Measurements from ENCODE around the gene PDE2A.

PDE2A gene

GRCh38 chr11:72716290-72716689, 42.1 kb upstream of the PDE2A start:
- Histone ChIP-seq H3K9me3 (ENCODE audit: control insufficient read depth, low read depth, low read length) (no peaks in the 10 kb centered on the region), H3K36me3 (ENCODE audit: control insufficient read depth, low read depth, low read length) (no peaks in the 10 kb centered on the region), H3K4me1 (ENCODE audit: control insufficient read depth, low read depth, low read length) (no peaks in the 10 kb centered on the region), H3K4me3 (ENCODE audit: low read length) (no peak overlapping the region), H3K27me3 (ENCODE audit: control insufficient read depth, insufficient read depth, low read length) (no peaks in the 10 kb centered on the region), H3K27ac (ENCODE audit: low read length) (no peak overlapping the region), H3K9ac (ENCODE audit: low read length) (no peak overlapping the region)

DNA sequence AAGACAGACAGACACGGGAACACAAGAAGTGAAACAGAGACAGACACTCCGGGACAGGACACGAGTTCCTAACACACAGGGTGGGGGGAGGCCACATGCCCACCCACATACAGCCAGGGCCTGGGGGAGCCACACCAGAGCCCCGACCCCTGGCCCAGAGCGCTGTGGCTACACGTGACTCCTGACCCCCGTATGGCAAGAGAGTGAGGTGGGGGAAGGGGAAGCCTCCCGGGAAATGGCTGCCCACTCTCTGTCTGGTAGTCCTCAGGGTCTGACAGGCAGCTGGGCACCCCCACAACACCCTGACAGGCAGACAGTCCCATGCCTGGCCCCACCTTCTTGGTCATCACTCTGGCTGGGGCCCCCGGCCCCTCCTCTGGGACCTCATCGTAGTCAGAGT, 38.6 kb upstream of the PDE2A start:
- H3K27me3 ChIP-seq (ENCODE audit: control insufficient read depth, insufficient read depth, low read length): no peaks in the 10 kb centered on the region
- no peak overlapping the region for H3K4me3 ChIP-seq (ENCODE audit: low read length)
- H3K9me3 ChIP-seq (ENCODE audit: control insufficient read depth, low read depth, low read length): no peaks in the 10 kb centered on the region
- H3K9ac ChIP-seq (ENCODE audit: low read length): no peak overlapping the region
- H3K4me1 ChIP-seq (ENCODE audit: control insufficient read depth, low read depth, low read length): no peaks in the 10 kb centered on the region
- peaks cover 8% of the 10 kb centered on the region for H3K36me3 ChIP-seq (ENCODE audit: control insufficient read depth, low read depth, low read length)
- no peak overlapping the region for H3K27ac ChIP-seq (ENCODE audit: low read length)

DNA sequence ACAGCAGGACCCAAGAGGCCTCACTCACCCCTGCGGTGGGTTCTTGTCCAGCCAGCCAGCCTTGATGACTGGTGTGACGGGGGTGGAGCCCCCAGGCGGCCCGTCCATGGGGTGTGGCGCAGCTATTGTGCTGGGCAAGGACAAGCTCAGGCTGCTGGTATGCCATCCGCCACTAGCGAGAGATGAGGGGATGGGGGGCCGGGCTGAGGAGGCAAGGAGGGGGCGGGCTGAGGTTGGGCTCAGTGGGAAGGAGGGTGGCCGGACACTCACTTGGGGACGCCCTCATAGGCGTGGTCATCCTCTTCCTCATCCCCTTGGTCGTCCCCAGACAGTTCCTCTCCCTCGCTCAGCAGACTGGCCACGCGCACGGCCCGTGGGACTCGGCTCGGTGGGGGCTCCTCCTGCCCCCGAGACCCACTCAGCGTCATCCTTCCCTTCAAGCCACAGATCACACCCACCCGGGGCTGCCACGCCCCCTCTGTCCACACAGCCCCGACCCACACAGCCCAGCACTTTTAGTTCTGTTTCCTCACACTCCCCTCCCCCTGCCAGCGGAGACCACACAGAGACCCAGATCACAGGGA, 38.0 kb upstream of the PDE2A start:
- Histone ChIP-seq H3K4me1 (ENCODE audit: control insufficient read depth, low read depth, low read length) (no peaks in the 10 kb centered on the region), H3K9ac (ENCODE audit: low read length) (no peak overlapping the region), H3K27ac (ENCODE audit: low read length) (no peak overlapping the region), H3K4me3 (ENCODE audit: low read length) (no peak overlapping the region), H3K9me3 (ENCODE audit: control insufficient read depth, low read depth, low read length) (no peaks in the 10 kb centered on the region), H3K36me3 (ENCODE audit: control insufficient read depth, low read depth, low read length) (peaks cover 8% of the 10 kb centered on the region), H3K27me3 (ENCODE audit: control insufficient read depth, insufficient read depth, low read length) (no peaks in the 10 kb centered on the region)

- H3K4me1 ChIP-seq (ENCODE audit: control insufficient read depth, low read depth, low read length): peaks cover 9% of the 10 kb centered on the region
- no peaks in the 10 kb centered on the region for H3K27me3 ChIP-seq (ENCODE audit: control insufficient read depth, insufficient read depth, low read length)
- no peak overlapping the region for H3K9ac ChIP-seq (ENCODE audit: low read length)
- no peak overlapping the region for H3K27ac ChIP-seq (ENCODE audit: low read length)
- H3K9me3 ChIP-seq (ENCODE audit: control insufficient read depth, low read depth, low read length): no peaks in the 10 kb centered on the region
- H3K36me3 ChIP-seq (ENCODE audit: control insufficient read depth, low read depth, low read length): peaks cover 8% of the 10 kb centered on the region
- no peak overlapping the region for H3K4me3 ChIP-seq (ENCODE audit: low read length)
These were observed 36.9 kb upstream of the PDE2A start for GRCh38 chr11:72711141-72711540.

- Histone ChIP-seq H3K9me3 (ENCODE audit: control insufficient read depth, low read depth, low read length) (no peaks in the 10 kb centered on the region), H3K36me3 (ENCODE audit: control insufficient read depth, low read depth, low read length) (peaks cover 8% of the 10 kb centered on the region), H3K9ac (ENCODE audit: low read length) (no peak overlapping the region), H3K27me3 (ENCODE audit: control insufficient read depth, insufficient read depth, low read length) (no peaks in the 10 kb centered on the region), H3K4me1 (ENCODE audit: control insufficient read depth, low read depth, low read length) (peaks cover 17% of the 10 kb centered on the region), H3K4me3 (ENCODE audit: low read length) (no peak overlapping the region), H3K27ac (ENCODE audit: low read length) (no peak overlapping the region)
These were observed 36.1 kb upstream of the PDE2A start for GRCh38 chr11:72710278-72710677.

- H3K9me3 ChIP-seq (ENCODE audit: control insufficient read depth, low read depth, low read length): no peaks in the 10 kb centered on the region
- H3K27ac ChIP-seq (ENCODE audit: low read length): no peak overlapping the region
- H3K4me3 ChIP-seq (ENCODE audit: low read length): no peak overlapping the region
- H3K27me3 ChIP-seq (ENCODE audit: control insufficient read depth, insufficient read depth, low read length): no peaks in the 10 kb centered on the region
- H3K36me3 ChIP-seq (ENCODE audit: control insufficient read depth, low read depth, low read length): peaks cover 8% of the 10 kb centered on the region
- peaks cover 23% of the 10 kb centered on the region for H3K4me1 ChIP-seq (ENCODE audit: control insufficient read depth, low read depth, low read length)
- no peak overlapping the region for H3K9ac ChIP-seq (ENCODE audit: low read length)
These were observed 35.4 kb upstream of the PDE2A start for GRCh38 chr11:72709478-72710238.

DNA sequence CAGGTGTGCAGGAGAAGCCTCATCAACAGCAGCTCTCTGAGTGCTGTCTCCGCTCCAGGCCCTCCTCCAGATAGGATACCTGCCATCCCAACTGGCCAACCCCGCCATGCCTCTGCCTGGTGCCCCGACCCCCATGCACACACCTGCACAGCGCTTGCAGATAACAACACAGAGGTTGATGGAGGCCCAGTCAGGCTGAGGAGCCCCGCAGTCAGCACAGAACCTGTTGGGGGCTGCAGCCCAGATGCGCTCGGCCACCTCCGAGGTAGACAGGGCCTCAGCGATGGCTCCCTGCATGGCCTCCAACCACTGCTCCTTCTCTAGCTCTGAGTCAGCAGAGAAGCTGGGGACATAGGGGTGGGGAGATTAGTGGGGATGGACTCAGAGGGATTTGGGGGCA, 32.8 kb upstream of the PDE2A start:
- H3K4me3 ChIP-seq (ENCODE audit: low read length): no peak overlapping the region
- no peak overlapping the region for H3K27ac ChIP-seq (ENCODE audit: low read length)
- H3K27me3 ChIP-seq (ENCODE audit: control insufficient read depth, insufficient read depth, low read length): no peaks in the 10 kb centered on the region
- H3K36me3 ChIP-seq (ENCODE audit: control insufficient read depth, low read depth, low read length): peaks cover 8% of the 10 kb centered on the region
- no peaks in the 10 kb centered on the region for H3K9me3 ChIP-seq (ENCODE audit: control insufficient read depth, low read depth, low read length)
- no peak overlapping the region for H3K9ac ChIP-seq (ENCODE audit: low read length)
- H3K4me1 ChIP-seq (ENCODE audit: control insufficient read depth, low read depth, low read length): peaks cover 29% of the 10 kb centered on the region

DNA sequence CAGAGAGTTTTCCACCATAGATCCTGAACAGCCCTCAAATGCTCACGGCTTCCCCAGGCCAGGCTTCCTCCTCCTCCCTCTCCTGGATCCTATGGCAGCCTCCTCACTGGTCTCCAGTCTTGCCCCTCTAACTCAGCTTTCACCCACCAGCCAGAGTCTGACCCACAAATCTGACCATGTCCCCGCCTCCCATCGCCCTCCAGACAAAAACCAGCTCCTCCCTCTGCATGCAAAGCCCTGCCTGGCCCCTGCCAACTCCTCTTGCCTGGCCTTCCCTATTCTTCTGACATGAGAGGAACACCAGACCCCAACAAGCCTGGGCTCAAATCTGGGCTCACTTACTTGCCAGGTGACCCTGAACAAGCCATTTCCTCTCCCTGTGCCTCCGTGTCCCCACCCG, 32.4 kb upstream of the PDE2A start:
- Histone ChIP-seq H3K27me3 (ENCODE audit: control insufficient read depth, insufficient read depth, low read length) (no peaks in the 10 kb centered on the region), H3K27ac (ENCODE audit: low read length) (no peak overlapping the region), H3K4me1 (ENCODE audit: control insufficient read depth, low read depth, low read length) (peaks cover 29% of the 10 kb centered on the region), H3K9me3 (ENCODE audit: control insufficient read depth, low read depth, low read length) (no peaks in the 10 kb centered on the region), H3K4me3 (ENCODE audit: low read length) (no peak overlapping the region), H3K36me3 (ENCODE audit: control insufficient read depth, low read depth, low read length) (peaks cover 8% of the 10 kb centered on the region), H3K9ac (ENCODE audit: low read length) (no peak overlapping the region)

GRCh38 chr11:72705442-72706365, 31.5 kb upstream of the PDE2A start:
- H3K4me3 ChIP-seq (ENCODE audit: low read length): no peak overlapping the region
- no peak overlapping the region for H3K9ac ChIP-seq (ENCODE audit: low read length)
- no peaks in the 10 kb centered on the region for H3K9me3 ChIP-seq (ENCODE audit: control insufficient read depth, low read depth, low read length)
- H3K36me3 ChIP-seq (ENCODE audit: control insufficient read depth, low read depth, low read length): peaks cover 14% of the 10 kb centered on the region
- peaks cover 29% of the 10 kb centered on the region for H3K4me1 ChIP-seq (ENCODE audit: control insufficient read depth, low read depth, low read length)
- no peak overlapping the region for H3K27ac ChIP-seq (ENCODE audit: low read length)
- H3K27me3 ChIP-seq (ENCODE audit: control insufficient read depth, insufficient read depth, low read length): no peaks in the 10 kb centered on the region

- peaks cover 14% of the 10 kb centered on the region for H3K36me3 ChIP-seq (ENCODE audit: control insufficient read depth, low read depth, low read length)
- H3K4me1 ChIP-seq (ENCODE audit: control insufficient read depth, low read depth, low read length): peaks cover 29% of the 10 kb centered on the region
- H3K27me3 ChIP-seq (ENCODE audit: control insufficient read depth, insufficient read depth, low read length): no peaks in the 10 kb centered on the region
- no peak overlapping the region for H3K4me3 ChIP-seq (ENCODE audit: low read length)
- H3K27ac ChIP-seq (ENCODE audit: low read length): no peak overlapping the region
- no peaks in the 10 kb centered on the region for H3K9me3 ChIP-seq (ENCODE audit: control insufficient read depth, low read depth, low read length)
- H3K9ac ChIP-seq (ENCODE audit: low read length): no peak overlapping the region
These were observed 30.6 kb upstream of the PDE2A start for GRCh38 chr11:72704783-72705265.

DNA sequence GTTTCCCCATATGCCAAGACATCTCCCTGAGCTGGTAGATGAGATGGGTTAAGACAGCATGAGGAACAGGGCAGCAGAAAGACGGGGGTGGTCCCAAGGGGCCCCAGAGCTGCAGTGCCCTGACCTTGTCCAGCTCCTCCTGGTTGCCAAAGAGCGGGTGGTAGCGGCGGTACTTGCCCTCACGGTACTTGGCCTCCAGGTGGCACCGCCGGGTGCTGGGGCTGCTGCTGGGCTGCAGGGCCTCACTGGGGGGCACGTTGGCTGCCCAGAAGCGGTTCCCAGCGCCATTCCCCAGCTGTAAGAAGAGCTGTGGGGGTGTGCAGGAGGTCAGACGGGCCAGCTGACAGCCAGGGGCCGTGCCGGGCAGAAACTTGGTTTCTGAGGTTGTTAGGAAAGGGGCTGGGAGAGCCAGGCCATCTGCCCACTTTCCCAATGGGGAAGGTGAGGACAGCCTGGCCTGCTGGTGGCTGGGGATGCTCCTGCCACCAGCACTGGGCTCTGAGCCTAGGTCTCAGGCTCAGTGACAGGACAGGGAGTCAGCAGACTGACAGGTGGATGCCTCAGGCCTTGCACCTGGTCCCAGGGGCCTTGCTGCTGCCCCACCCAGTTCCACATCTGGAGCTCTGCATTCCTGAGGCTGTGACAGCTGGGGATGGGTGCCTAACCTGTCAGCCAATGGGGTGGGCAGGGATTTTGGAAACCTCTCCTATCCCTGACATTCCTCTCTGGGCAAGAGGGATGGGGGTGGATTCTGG, 30.0 kb upstream of the PDE2A start:
- no peaks in the 10 kb centered on the region for H3K27me3 ChIP-seq (ENCODE audit: control insufficient read depth, insufficient read depth, low read length)
- H3K9ac ChIP-seq (ENCODE audit: low read length): no peak overlapping the region
- no peaks in the 10 kb centered on the region for H3K9me3 ChIP-seq (ENCODE audit: control insufficient read depth, low read depth, low read length)
- H3K36me3 ChIP-seq (ENCODE audit: control insufficient read depth, low read depth, low read length): peaks cover 8% of the 10 kb centered on the region
- H3K4me3 ChIP-seq (ENCODE audit: low read length): no peak overlapping the region
- peaks cover 29% of the 10 kb centered on the region for H3K4me1 ChIP-seq (ENCODE audit: control insufficient read depth, low read depth, low read length)
- no peak overlapping the region for H3K27ac ChIP-seq (ENCODE audit: low read length)
